GM18499 (cell line): ENCODE results near the gene CACNA2D1.

Source experiments
- ATAC-seq: cut with Tn5 transposase; IDR thresholded peaks from one replicate; pipeline ENCODE4 v1.9.1; 2021; ENCODE audit warnings: moderate number of reproducible peaks; ENCODE audit not compliant: insufficient read depth, unreplicated experiment

Gene CACNA2D1

GRCh38 chr7:82247814-82248433 is 195.7 kb downstream of the CACNA2D1 start:
- no peak for ATAC-seq

DNA sequence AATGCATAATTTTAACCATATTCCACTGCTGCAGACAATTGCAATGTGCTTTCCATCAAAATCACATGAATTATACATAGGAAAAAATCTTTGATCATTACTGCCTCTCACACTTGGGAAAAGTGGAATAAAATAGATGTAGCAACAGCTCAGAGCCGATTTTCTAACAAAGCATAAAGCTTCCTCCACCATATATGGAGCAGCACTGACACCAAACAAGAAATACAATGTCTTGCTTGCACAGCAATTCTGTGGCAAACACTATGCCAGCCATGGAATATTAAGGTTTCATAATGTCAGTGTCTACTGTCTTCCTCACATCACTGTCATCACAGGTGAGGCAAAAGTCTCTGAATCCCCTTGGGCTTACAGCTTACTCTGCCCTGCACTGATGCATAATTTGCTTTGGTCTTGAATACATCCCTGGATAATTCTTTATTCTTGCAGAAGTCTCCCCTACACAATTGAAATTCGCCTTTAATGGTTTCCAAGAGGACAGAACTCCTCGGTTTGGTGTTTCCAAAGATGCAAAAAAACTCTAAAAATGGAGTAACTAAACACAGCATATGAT is 198.5 kb downstream of the CACNA2D1 start:
- no peak for ATAC-seq

GRCh38 chr7:82241356-82241755 is 202.2 kb downstream of the CACNA2D1 start:
- ATAC-seq: no peak

DNA sequence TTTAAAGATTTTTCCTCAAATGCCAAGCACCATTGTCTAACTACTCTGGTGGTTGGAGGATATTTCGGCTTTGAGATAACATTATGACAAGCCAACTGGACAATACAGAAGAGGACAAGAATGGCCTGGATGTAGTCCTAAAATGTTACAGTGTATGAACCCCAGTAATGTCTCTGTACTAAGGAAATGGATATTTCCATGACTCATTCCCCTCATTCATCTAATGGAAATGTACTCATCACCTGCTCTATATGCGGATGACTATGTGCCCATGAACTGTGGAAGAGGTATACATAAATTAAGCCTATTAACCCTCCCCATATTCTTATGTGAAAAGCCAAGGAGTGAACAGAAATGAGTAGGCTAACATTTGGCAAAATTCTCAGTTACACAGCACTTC is 207.9 kb downstream of the CACNA2D1 start:
- ATAC-seq: no peak

DNA sequence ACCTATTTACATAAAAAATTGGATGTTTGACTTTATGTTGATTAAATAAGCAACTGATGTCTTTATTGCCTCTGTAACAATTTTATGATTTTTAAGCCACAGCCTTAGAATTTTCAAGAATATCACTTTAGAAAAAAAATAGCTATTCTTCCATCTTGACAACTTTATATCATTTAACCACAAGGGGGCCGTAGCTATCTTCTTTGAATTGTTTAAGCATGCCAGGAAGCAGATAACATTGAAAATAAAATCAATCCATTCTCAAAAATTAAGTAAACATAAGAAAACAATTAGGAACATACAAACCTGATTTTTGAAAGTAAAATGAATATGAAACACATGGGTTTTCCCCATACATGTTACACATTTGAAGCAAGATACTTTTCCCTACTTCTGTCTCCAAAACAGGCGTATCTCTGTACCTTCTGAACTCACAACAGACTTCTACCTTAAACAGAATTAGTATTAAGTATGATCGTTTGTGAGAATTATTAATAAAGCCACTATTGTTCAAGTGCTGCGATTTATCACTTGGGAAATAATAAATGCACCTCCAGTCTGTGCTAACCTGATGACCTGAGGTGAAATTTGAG is 209.0 kb downstream of the CACNA2D1 start:
- ATAC-seq: no peak

DNA sequence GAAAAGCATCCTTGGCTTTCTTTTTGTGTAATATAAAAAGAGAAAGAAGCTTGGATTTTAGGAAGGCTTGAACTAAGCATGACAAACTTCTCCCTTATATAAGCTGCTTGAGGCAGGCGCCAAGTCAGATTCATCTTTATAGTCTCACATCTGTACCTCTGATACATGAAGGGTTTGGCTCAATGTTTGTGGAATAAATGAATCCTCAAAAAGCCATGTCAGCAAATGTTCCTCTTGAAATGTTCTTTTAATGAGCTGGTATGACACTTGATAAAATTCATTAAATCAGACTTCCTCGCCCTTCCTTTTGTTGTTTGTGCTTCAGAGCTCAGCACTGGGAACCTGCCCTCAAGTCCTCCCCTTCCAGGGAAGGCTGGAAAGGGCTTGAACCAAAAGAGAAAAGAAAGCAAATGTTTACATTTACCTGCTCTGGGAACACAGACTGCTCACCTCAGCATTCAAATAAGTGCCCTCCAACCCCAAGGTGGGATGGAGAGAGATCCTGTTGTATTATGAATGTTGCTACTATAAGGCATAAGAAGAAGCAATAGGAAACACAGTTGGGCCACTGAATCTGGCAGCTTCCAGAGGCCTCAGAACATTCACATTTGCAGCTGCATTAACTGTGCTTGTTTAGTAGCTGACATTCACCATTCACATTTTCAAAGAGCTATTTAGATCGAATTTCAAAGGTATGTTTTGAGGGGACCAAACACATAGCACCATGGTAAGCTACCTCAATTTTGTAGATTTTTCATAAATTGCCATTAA is 212.6 kb downstream of the CACNA2D1 start:
- ATAC-seq: no peak

- ATAC-seq: no peak
Measured at GRCh38 chr7:82229164-82229563, 214.4 kb downstream of the CACNA2D1 start.

- ATAC-seq: no peak
Measured at GRCh38 chr7:82226191-82226590, 217.4 kb downstream of the CACNA2D1 start.

GRCh38 chr7:82224529-82224928 is 219.0 kb downstream of the CACNA2D1 start:
- ATAC-seq: no peak

- ATAC-seq: no peak
Measured at GRCh38 chr7:82223580-82223979, 220.0 kb downstream of the CACNA2D1 start.

DNA sequence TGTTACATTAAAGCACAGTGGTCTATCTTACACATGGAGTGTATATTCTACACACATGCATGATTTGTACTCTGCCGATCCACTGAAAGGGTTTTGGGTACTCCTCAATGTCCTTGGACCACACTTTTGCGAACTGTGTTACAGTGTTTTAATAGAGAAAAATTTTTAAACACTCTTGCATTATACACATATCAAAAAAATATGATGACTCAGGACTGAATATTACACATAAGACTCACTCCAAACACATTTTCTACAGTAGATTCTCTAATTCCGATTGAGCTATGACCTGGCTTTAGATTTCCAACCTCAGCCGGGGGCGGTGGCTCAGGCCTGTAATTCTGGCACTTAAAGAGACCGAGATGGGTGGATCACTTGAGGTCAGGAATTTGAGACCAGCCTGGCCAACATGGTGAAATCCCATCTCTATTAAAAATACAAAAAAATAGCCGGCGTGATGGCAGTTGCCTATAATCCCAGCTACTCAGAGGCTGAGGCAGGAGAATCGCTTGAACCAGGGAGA is 222.4 kb downstream of the CACNA2D1 start:
- no peak for ATAC-seq

DNA sequence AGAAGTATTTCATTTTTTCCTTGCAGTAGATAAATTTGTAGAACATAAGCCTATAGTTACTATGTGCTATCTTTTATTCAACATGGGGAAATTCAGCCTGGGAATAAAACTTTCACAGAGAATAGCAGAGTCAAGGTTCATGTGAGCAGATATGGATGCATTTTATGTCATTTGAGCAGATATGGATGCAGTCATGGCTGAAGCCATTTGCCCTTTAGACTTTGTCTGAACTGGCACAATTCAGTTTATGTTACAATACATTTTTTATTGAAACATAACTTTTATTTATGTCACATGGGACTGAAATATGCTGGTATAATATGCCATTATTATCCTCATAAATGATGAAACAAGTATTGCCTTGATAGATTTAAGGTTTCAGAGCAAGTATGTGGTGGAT is 231.1 kb downstream of the CACNA2D1 start:
- no peak for ATAC-seq

GRCh38 chr7:82211333-82211732 is 232.2 kb downstream of the CACNA2D1 start:
- ATAC-seq: no peak

DNA sequence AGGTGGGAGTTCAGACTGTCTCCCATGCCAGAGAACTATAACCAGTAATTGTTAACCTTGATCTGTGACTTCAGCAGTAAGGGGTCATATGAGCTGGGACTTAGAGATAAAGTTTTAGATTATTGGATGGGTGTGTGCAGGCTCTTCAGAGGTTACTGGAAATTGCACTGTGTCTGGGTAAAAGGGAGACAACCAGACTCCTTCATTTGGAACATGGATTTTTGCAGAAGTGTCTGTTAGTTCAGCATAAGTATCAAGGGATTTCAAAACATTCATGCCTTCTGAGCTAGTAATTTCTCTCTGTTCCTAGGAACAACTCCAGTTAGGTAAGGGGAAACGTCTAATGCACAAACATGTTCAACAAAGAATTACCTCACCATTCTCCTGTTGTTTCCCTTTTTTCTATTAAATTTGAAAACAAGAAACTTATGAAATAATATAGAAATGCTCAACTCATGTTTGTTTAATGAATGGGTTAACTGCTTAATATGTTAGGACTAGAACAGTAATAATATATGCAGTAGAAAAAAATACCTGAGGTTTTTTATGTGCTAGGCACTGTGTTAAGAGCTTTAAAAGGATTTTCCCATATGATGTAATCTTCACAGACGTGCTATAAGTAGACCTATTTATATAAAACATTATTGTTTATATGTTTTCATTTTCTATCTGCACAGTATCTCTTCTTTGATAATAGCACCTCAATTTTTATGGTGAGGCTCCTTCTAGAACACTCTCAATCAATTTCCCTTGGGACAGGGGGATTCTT is 233.0 kb downstream of the CACNA2D1 start:
- ATAC-seq: no peak

DNA sequence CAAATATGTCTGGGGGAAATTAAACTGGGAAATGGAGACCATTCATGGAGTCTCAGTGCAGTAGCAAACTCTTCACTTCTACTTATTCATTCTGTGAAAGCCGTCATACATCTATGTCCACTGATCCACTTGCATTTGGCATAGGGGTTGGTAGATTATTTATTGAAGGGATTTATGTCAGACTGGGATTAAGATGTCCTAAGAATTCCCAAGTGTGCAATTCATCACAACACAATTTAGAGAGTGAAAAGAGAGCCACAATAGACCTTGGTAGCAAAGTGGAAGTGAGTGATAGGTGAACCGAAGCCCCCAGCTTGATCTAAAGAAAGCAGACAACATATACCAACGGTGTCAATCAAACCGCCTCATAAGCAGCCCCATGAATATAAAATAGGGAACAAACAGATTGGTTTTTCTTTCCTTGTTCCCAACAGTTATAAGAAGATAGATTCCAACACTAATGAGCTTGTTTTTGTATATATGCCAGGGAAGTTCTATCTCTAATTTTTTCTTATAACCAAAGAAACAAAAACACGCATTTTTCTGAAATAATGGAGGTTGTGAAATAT is 234.3 kb downstream of the CACNA2D1 start:
- no peak for ATAC-seq

GRCh38 chr7:82204694-82205093 is 238.9 kb downstream of the CACNA2D1 start:
- no peak for ATAC-seq

DNA sequence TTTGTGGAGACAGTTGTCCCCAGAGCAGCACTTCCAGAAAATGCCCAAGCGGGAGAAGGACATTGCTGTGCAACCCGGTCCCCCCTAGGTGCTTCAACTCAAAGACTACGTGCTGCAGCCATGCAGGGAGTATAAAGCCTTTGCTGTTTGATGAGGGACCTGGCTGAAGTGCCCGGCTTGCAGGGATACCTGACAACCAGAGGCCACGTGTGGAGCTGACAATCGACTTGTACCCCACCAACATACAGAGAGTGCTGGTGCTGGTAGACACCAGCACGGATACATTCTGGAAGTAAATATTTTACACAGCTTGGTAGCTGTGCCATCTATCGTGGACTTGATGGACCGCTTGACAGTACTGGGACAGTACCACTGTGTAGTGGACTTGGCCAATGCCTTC is 240.6 kb downstream of the CACNA2D1 start:
- no peak for ATAC-seq

- no peak for ATAC-seq
Measured at GRCh38 chr7:82202107-82202506, 241.5 kb downstream of the CACNA2D1 start.

DNA sequence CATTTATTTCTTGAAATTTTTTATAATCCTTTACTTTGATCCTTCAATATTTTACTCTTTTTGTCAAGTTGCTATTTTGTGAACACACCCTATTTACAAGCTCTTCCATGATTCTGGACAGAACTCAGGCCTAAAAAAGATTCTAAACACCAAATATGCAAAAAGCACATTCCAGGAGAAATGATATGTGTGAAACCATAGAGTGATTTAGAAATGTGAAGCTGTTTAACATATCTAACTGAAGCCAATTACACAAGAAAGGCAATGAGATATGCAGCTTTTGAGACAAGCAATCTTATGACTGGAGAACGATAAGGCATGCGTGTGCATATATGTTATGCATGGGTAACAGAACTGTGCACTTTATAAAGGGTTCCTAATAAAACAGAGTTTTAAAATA is 243.0 kb downstream of the CACNA2D1 start:
- no peak for ATAC-seq

DNA sequence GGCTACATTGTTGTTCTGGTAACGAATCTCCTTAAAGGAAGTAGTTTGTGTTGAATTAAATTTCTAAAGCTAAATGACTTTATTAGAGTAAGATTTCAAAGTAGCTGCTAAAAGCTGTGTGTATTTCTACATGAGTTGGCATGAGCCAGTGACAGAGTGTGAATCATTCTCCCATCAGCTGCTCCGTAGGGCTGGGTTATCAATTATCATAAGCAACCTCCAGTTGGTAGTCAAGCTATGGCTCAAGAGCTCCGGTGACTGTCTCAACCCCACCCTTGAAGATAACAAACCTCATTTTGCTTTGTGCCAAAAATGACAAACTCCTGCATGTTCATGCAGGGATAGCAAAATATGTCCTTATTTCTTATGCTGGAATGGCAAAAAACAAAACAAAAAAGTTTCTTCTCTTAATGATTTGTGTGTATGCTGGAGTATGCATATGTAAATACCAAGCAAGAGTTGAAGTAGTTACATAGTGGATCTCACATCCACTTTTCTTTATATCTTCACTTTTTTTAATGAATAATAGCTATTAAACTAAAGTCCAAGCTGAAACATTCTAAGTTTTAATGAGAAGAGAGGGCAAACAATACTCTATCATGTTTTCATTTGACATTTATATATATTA is 249.4 kb downstream of the CACNA2D1 start:
- no peak for ATAC-seq
